Osteoblast (primary cell): ENCODE measurements around the gene SLC43A1. TPM values are rescaled to one million over a fixed set of nuclear protein-coding genes. Genes with fewer than 3 reads are reported as not detected.

ENCODE experiments used
- DNase-seq: peaks from one replicate; pipeline ENCODE4 v3.0.0; 2011; ENCODE audit warnings: low spot score, mixed read lengths; ENCODE audit not compliant: insufficient read length; ENCODE audit errors: missing footprints
- H2AFZ ChIP-seq: 2 replicates; pipeline ENCODE4 v1.6.0; 2011; ENCODE audit warnings: mild to moderate bottlenecking, low read length
- H3K27ac ChIP-seq: 2 replicates; pipeline ENCODE4 v1.5.1; 2011; ENCODE audit warnings: mild to moderate bottlenecking, low read depth, low read length, moderate library complexity
- H3K27me3 ChIP-seq: 2 replicates; pipeline ENCODE4 v1.6.0; 2012; ENCODE audit warnings: mild to moderate bottlenecking, control low read depth, inconsistent platforms, low read length, moderate library complexity; ENCODE audit not compliant: insufficient read depth
- H3K36me3 ChIP-seq: 2 replicates; pipeline ENCODE4 v1.5.1; 2011; ENCODE audit warnings: mild to moderate bottlenecking, low read length, control low read depth, moderate library complexity; ENCODE audit not compliant: insufficient read depth
- H3K4me1 ChIP-seq: 2 replicates; pipeline ENCODE4 v1.5.1; 2011; ENCODE audit warnings: mild to moderate bottlenecking, low read length, control low read depth, moderate library complexity; ENCODE audit not compliant: insufficient read depth
- H3K4me2 ChIP-seq: 2 replicates; pipeline ENCODE4 v1.6.0; 2011; ENCODE audit warnings: mild to moderate bottlenecking, low read length; ENCODE audit not compliant: insufficient read depth
- H3K4me3 ChIP-seq: fragments of 200-600 bp; sonication (generic); 3 replicates; pipeline ENCODE4 v1.5.1; 2012; ENCODE audit warnings: mild to moderate bottlenecking, low read length, inconsistent platforms; ENCODE audit not compliant: insufficient read depth
- H3K79me2 ChIP-seq: 2 replicates; pipeline ENCODE4 v1.6.0; 2012; ENCODE audit warnings: mild to moderate bottlenecking, low read length, control low read depth, inconsistent platforms; ENCODE audit not compliant: insufficient read depth
- H3K9me3 ChIP-seq: 2 replicates; pipeline ENCODE4 v1.5.1; 2011; ENCODE audit warnings: low read depth, low read length, control low read depth
- H4K20me1 ChIP-seq: 2 replicates; pipeline ENCODE4 v1.6.0; 2012; ENCODE audit warnings: mild to moderate bottlenecking, low read length, control low read depth; ENCODE audit not compliant: insufficient read depth
- CTCF ChIP-seq: IDR thresholded peaks from 2 replicates; pipeline ENCODE4 v1.5.1; 2011; ENCODE audit warnings: mild to moderate bottlenecking, low read depth, low read length, moderate library complexity; ENCODE audit errors: extremely low read depth
- total RNA-seq: library from RNA; depleted of rRNA; stranded (reverse); fragments of >200 nt; gene quantifications from 2 replicates; pipeline ENCODE4 v1.2.3, GENCODE V29; 2012

Gene SLC43A1
- total RNA-seq, 1 donor: 18.5 TPM

DNA sequence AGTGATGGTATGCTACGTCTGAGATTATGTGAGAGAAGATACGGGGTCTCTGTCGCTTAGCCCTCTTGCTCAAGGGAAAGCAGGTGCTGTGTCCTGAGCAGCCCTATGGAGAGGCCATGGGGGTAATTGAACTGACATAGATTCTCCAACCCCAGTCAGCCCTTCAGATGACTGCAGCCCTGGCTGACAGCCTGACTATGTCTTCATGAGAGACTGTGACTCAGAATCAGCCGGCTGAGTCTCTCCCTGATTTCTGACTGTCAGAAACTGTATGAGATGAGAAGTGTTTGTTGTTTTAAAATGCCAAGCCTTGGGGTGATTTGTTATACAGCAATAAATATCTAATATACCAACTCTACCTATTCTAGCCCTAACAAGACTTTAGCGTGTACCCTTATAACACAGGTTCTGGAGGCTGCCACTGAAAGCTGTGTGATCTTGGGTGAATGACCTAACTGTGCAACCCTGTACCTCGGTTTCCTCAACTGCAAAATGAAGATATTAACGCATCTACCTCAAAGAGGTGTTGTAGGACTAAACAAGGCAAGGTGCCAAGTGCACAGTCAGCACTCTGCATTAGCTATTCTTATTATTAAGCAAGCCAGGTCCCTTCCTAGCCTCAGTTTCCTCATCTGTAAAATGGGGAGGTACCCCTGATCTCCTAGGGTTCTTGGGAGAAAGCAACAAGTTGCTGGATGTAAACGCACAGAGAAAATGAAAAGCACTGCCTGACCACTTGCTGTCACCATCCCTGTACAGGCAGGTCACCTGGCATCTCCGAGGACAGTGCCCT is 24.9 kb downstream of the SLC43A1 start:
- H3K36me3 ChIP-seq: no peaks in the 10 kb centered on the region
- H2AFZ ChIP-seq: no peak overlapping the region
- peak; percentile 91 for DNase-seq
- H3K27ac ChIP-seq: no peak overlapping the region
- no peak for TF ChIP-seq CTCF
- H3K79me2 ChIP-seq: no peaks in the 10 kb centered on the region
- no peak overlapping the region for H3K4me2 ChIP-seq
- peaks cover 5% of the 10 kb centered on the region for H3K4me1 ChIP-seq
- H4K20me1 ChIP-seq: no peaks in the 10 kb centered on the region
- H3K4me3 ChIP-seq: no peak overlapping the region
- H3K9me3 ChIP-seq: no peaks in the 10 kb centered on the region
- H3K27me3 ChIP-seq: no peaks in the 10 kb centered on the region

DNA sequence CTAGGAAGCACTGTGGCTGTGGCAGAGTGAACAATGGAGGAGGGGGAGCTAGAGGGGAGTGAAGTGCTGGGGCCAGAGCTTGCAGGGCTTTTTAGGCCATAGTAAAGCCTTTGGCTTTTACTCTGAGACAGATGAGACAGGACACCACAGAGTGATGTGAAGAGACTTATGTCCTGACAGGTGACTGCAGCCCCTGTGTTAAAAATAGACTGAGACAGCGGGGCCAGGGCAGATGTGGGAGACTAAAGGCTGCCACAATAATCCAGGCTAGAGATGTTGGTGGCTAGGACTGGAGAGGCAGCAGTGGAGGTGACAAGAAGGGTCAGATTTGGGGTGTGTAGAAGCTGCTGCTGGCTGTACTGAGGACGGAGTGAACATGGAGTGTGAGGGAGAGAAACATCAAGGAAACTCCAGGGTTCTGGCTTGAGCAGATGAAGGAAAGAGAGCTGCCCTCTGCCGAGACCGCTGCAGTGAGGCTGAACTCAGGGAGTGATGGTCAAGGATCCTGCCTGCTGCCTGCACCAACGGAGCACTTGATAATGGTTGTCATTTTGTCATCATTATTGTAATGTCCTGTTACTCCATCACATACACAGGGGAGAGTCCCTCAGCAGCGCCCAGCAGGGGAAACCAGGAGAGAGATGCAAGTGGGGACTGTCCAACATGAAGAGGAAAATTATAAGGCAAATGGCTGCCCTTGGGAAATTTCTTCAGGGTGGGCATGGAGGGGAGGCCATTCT is 27.4 kb downstream of the SLC43A1 start:
- H3K27ac ChIP-seq: no peak overlapping the region
- H3K4me3 ChIP-seq: no peak overlapping the region
- H3K4me1 ChIP-seq: peaks cover 18% of the 10 kb centered on the region
- no peaks in the 10 kb centered on the region for H4K20me1 ChIP-seq
- no peak overlapping the region for H2AFZ ChIP-seq
- H3K27me3 ChIP-seq: peaks cover 4% of the 10 kb centered on the region
- no peak for TF ChIP-seq CTCF
- peak; percentile 68 for DNase-seq
- no peaks in the 10 kb centered on the region for H3K79me2 ChIP-seq
- H3K9me3 ChIP-seq: no peaks in the 10 kb centered on the region
- H3K4me2 ChIP-seq: no peak overlapping the region
- no peaks in the 10 kb centered on the region for H3K36me3 ChIP-seq

DNA sequence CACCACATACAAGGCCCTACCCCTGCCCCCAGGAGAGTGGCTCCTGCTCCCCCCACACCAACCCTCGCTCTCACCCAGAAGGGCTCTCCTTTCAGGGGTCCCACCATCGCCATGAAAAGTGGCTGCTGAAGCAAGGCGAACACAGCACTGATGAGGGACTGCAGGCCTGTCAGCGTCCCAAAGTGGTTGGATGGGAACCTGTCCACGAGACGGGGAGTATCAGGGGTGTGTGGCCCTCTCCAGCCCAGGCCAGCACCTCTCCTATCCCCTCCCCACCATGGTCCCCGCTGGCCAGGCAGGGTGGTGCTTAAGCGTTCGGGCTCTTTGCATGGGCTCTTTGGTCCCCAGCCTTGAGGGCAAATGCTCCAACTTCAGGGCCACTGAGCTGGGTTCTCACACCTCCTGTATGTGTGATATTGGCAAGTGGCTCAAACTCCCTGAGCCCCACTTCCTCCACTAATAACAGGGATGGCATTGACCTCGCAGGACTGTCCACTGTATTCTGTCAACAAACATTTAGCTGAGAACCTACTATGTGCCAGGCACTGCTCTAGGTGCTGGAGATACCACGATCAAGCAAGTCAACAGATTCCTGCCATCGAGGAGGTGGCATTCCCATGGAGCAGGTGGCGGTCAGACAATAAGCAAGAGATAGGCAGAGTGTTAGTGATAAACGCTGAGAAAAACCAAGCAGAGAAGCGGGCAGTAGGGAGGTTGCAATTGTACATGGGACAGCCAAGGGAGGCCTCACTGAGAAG is 28.3 kb downstream of the SLC43A1 start:
- no peaks in the 10 kb centered on the region for H3K9me3 ChIP-seq
- peaks cover 12% of the 10 kb centered on the region for H3K27me3 ChIP-seq
- no peak overlapping the region for H2AFZ ChIP-seq
- H3K79me2 ChIP-seq: no peaks in the 10 kb centered on the region
- no peak for TF ChIP-seq CTCF
- H3K36me3 ChIP-seq: no peaks in the 10 kb centered on the region
- DNase-seq: peak; percentile 54
- H3K4me2 ChIP-seq: no peak overlapping the region
- H3K27ac ChIP-seq: no peak overlapping the region
- no peaks in the 10 kb centered on the region for H4K20me1 ChIP-seq
- H3K4me1 ChIP-seq: peaks cover 21% of the 10 kb centered on the region
- H3K4me3 ChIP-seq: no peak overlapping the region
